Heart right ventricle (tissue), 16 donors: ENCODE measurements around the gene SASH1. TPM values are rescaled to one million over a fixed set of nuclear protein-coding genes. Genes with fewer than 3 reads are reported as not detected.

Source experiments
- ATAC-seq, 8 donors: fragments of 200-7000 bp; cut with Tn5 transposase; one replicate each; pipeline ENCODE4 v1.9.1; 2020; ENCODE audit warnings: mild to moderate bottlenecking in 8 of 8, moderate library complexity in 8 of 8, moderate number of reproducible peaks in 1 of 8
- DNase-seq, 2 donors: peaks; one replicate each; pipeline ENCODE4 v3.0.0-alpha.2; 2020
- H3K27ac ChIP-seq, 10 donors: fragments of 200-600 bp; sonication (generic) in 2 of 10; one replicate each; pipeline versions ENCODE4 v1.5.0 to v1.8.0; 2020 to 2022; ENCODE audit warnings: mild to moderate bottlenecking in 3 of 10
- H3K27me3 ChIP-seq, 7 donors: fragments of 200-600 bp; one replicate each; pipeline ENCODE4 v1.8.0; 2021 to 2022; ENCODE audit warnings: mild to moderate bottlenecking in 2 of 7
- H3K36me3 ChIP-seq, 9 donors: fragments of 200-600 bp; sonication (generic) in 1 of 9; one replicate each; pipeline versions ENCODE4 v1.5.0 to v1.8.0; 2020 to 2022; ENCODE audit warnings: mild to moderate bottlenecking in 2 of 9
- H3K4me1 ChIP-seq, 9 donors: fragments of 200-600 bp; sonication (generic) in 1 of 9; one replicate each; pipeline versions ENCODE4 v1.5.0 to v1.8.0; 2020 to 2022; ENCODE audit warnings: mild to moderate bottlenecking in 4 of 9
- H3K4me3 ChIP-seq, 10 donors: fragments of 200-600 bp; sonication (generic) in 2 of 10; one replicate each; pipeline versions ENCODE4 v1.5.0 to v1.8.0; 2020 to 2022; ENCODE audit warnings: mild to moderate bottlenecking in 7 of 10, moderate library complexity in 2 of 10
- H3K9me3 ChIP-seq, 11 donors: fragments of 200-600 bp in 10 of 11; sonication (generic) in 2 of 11; one replicate each; pipeline versions ENCODE4 v1.5.0 to v1.8.0; 2013 to 2022; ENCODE audit warnings: mild to moderate bottlenecking in 2 of 11, control low read depth in 1 of 11, moderate library complexity in 1 of 11
- WGBS, 2 donors: extraction: QIAGEN DNeasy Blood & Tissue Kit; methylation state at CpG; one replicate each; pipeline ENCODE4 v1.1.7; 2013; ENCODE audit warnings: inconsistent platforms in 1 of 2; 5-methylcytosine and 5-hydroxymethylcytosine counted together
- intact Hi-C, 10 donors: fragments of 100-400 bp; cut with DNase I; formaldehyde crosslinking; loops; one replicate each; pipeline versions ENCODE4 v1.11.1 to v1.14.2; 2022
- polyA plus RNA-seq, 2 donors: library from polyadenylated mRNA; stranded (reverse); fragments of 200-250 nt; gene quantifications; one replicate each; pipeline ENCODE4 v1.2.3, GENCODE V29; 2013
- total RNA-seq, 10 donors: library from RNA; stranded (reverse); fragmentation: NEBNext Ultra II Directional in 3 of 10; extraction: Animal tissue kit (Norgen Biotek cat#: 25700) in 3 of 10; gene quantifications; one replicate each; pipeline versions ENCODE4 v1.2.1 to v1.2.4, GENCODE V29; 2021 to 2023
- TF ChIP-seq, protein P1 (sequence below), 9 donors: fragments of 200-600 bp; sonication (generic) in 2 of 9; IDR thresholded peaks; one replicate each; pipeline versions ENCODE4 v1.5.0 to v1.8.0; 2021 to 2022; ENCODE audit warnings: antibody characterized with exemption in 9 of 9, mild to moderate bottlenecking in 5 of 9, moderate library complexity in 1 of 9
- donor health status: Arrhythmogenic right ventricular cardiomyopathy.
- donor health status: ischemic (EF 13 %, LVEDD 7.1; RV severe dilation, severe dysfunction).
- donor health status: healthy with polysubstance abuse.
- donor health status: DM: no; HTN: yes; CAD: no.
- donor health status: DM: no; HTN: no; CAD: no.
- donor health status: ischemic (EF 25% LVEDD 6.9; RV normal size, moderate dysfunction).
- donor health status: ischemic (EF 25% LVEDD 5.7; RV mildly dilated, moderate dysfunction).
- donor health status: healthy.
- donor health status: DM: yes; HTN: yes; CAD: no.
- donor health status: Ischemic cardiomyopathy.
- donor health status: ischemic (EF 35%, LVEDD 5.7; RV mildly dilated, moderate dysfunction).
- donor health status: nonischemic (EF 11% LVEDD 7.7; RV severe dilation, severe dysfunction).
- donor health status: DM: yes; HTN: yes; CAD: no.
- donor health status: PGD.
- donor health status: ischemic (EF 29% LVEDD 5.4; RV normal size, mild dysfunction).
- donor health status: nonischemic (EF 23%, LVEDD 6.1; RV moderate dilation, normal function).

SASH1 gene
- total and polyA plus RNA-seq, 12 donors = 6.9 to 47.1 (median 25.9) TPM

DNA sequence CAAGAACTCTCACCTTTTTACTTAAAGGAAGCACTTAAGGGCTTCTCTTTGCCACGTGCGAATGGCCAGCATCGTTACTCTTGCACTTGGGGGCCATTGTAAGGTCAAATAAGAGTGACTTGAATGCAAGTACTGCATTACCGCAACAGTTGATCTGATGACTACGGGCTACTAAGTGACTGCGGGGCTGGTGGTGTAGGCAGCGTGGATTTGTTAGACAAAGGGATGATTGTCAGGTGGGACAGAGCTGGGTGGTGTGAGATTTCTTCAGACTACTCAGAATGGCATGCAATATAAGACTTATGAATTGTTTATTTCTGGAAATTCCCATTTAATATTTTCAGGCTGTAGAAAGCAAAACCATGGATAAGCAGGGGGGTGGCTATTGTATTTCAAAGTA is 204.5 kb downstream of the SASH1 start:
- H3K27ac ChIP-seq = no peak overlapping the region

DNA sequence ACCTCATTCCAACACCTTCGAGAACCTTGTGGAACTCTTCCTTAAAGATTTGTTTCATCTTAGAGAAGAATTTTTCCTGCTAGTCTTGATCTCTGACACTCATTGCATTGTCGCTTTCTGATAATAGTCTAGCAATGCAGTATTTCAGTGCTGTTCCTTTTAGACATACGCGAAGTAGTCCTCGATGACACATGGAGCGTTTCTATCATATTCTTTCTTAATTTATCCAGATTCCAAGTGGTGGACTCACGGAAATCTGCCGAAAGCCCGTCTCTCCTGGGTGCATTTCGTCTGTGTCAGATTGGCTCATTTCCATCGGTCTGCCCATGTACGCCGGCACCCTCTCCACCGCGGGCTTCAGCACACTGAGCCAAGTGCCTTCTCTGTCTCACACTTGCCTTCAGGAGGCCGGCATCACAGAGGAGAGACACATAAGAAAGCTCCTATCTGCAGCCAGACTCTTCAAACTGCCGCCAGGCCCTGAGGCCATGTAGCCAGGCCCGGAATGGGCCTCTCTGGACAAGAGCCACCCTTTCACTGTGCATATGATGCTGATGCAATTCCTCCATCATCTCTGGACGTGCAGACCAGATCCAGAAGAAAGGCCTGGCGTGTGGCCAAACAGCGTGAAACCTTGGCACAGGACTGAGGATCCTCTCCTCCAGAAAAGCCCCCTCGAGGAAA is 205.6 kb downstream of the SASH1 start:
- Histone ChIP-seq H3K27ac (peak overlapping the region in 3 of 10 donors; percentile 6 to 30 (median 17)), H3K27me3 (no peaks in the 10 kb centered on the region), H3K4me3 (no peak overlapping the region), H3K4me1 (peaks cover 3 to 27% (median 16%) of the 10 kb centered on the region in 9 donors), H3K36me3 (peaks cover 0 to 91% (median 30%) of the 10 kb centered on the region in 9 donors), H3K9me3 (no peaks in the 10 kb centered on the region)
- 66 to 68% methylated on average over 22 of the region's 22 CpGs for WGBS, 2 donors
- intact Hi-C loops = no loop called here
- DNase-seq (peak in 1 of 2 donors; percentile 65), ATAC-seq (peak in 5 of 8 donors; percentile 29 to 72 (median 38))
- TF ChIP-seq, protein P1, sequence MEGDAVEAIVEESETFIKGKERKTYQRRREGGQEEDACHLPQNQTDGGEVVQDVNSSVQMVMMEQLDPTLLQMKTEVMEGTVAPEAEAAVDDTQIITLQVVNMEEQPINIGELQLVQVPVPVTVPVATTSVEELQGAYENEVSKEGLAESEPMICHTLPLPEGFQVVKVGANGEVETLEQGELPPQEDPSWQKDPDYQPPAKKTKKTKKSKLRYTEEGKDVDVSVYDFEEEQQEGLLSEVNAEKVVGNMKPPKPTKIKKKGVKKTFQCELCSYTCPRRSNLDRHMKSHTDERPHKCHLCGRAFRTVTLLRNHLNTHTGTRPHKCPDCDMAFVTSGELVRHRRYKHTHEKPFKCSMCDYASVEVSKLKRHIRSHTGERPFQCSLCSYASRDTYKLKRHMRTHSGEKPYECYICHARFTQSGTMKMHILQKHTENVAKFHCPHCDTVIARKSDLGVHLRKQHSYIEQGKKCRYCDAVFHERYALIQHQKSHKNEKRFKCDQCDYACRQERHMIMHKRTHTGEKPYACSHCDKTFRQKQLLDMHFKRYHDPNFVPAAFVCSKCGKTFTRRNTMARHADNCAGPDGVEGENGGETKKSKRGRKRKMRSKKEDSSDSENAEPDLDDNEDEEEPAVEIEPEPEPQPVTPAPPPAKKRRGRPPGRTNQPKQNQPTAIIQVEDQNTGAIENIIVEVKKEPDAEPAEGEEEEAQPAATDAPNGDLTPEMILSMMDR (IDR thresholded peaks at IDR 0.05) = no peak

More for the DNA sequence above, 204.5 kb downstream of the SASH1 start:
- H3K27me3 ChIP-seq = no peaks in the 10 kb centered on the region
- H3K36me3 ChIP-seq = peaks cover 0 to 91% (median 38%) of the 10 kb centered on the region in 9 donors
- intact Hi-C loops = no loop called here
- H3K4me3 ChIP-seq = no peak overlapping the region
- peaks cover 3 to 27% (median 16%) of the 10 kb centered on the region in 9 donors for H3K4me1 ChIP-seq
- TF ChIP-seq, protein P1 (IDR thresholded peaks at IDR 0.05) = no peak
- 86 to 92% methylated on average over 7 of the region's 7 CpGs for WGBS, 2 donors
- no peak for ATAC-seq
- H3K9me3 ChIP-seq = no peaks in the 10 kb centered on the region
- DNase-seq = no peak

DNA sequence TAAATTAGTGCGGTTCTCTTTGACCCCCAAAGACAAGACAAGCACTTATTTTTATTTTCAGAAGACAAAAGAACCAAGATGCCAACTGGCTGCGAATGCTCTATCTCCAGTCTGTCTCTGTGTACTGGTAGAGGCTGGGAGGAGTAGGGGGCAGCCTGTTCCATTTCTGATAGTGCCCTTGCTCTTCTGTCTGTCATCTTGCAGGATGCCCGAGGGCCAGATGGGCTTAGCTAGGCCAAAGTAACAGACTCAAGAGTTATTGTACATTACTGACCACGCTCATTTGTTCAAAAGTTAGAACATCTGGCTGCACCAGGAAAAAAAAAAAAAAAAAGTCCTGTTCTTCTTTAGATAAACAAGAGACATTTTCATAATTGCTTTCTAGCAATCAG is 206.1 kb downstream of the SASH1 start:
- Histone ChIP-seq H3K27me3 (no peaks in the 10 kb centered on the region), H3K27ac (peak overlapping the region in 2 of 10 donors; percentile 17 to 30), H3K9me3 (peaks cover 0 to 4% (median 0%) of the 10 kb centered on the region in 11 donors), H3K36me3 (peaks cover 0 to 87% (median 30%) of the 10 kb centered on the region in 9 donors), H3K4me1 (peaks cover 3 to 27% (median 16%) of the 10 kb centered on the region in 9 donors), H3K4me3 (no peak overlapping the region)
- ATAC-seq (peak in 1 of 8 donors; percentile 4), DNase-seq (no peak)
- TF ChIP-seq, protein P1 (IDR thresholded peaks at IDR 0.05) = no peak
- 70% methylated on average over 4 of the region's 4 CpGs for WGBS, 2 donors
- intact Hi-C loops = no loop called here

DNA sequence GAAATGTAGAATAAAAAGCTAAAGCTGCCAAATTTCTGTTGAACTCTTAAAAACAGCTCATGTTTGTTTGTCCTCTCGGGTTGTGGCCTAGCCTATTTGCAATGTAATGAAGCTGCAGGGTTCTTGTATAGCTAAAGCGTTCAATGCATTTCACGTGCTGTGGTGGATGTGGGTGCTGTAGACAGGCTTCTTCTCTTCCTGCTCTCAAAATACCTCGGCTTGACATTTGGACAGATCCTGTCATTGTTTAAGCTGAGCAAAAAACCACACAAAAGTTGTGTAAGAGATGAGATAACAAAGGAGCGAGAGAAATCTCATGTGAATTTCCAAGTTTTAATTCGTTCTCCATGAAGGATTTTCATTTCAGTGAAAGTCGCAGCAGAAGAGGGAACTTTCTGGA is 207.9 kb downstream of the SASH1 start:
- H3K27ac ChIP-seq = peak overlapping the region in 1 of 10 donors; percentile 47

More for the DNA sequence above, 207.9 kb downstream of the SASH1 start:
- TF ChIP-seq, protein P1 (IDR thresholded peaks at IDR 0.05) = no peak
- DNase-seq = no peak
- intact Hi-C loops = no loop called here
- peak in 5 of 8 donors; percentile 29 to 53 (median 41) for ATAC-seq
- no peaks in the 10 kb centered on the region for H3K27me3 ChIP-seq
- H3K9me3 ChIP-seq = peaks cover 0 to 8% (median 0%) of the 10 kb centered on the region in 11 donors
- H3K36me3 ChIP-seq = peaks cover 0 to 69% (median 19%) of the 10 kb centered on the region in 9 donors
- H3K4me3 ChIP-seq = no peak overlapping the region
- H3K4me1 ChIP-seq = peaks cover 3 to 27% (median 16%) of the 10 kb centered on the region in 9 donors
- WGBS, 2 donors = 48 to 56% methylated on average over 7 of the region's 7 CpGs
